ENCODE data around the gene ATP6V1B1.

GRCh38 chr2:70935468-70936164, at the start of gene ATP6V1B1:
- no peak for TF ChIP-seq POLR2AphosphoS5 (IDR thresholded peaks at IDR 0.05)
- no peak for TF ChIP-seq CTCF (IDR thresholded peaks at IDR 0.05)
